Stimulated activated CD8-positive, alpha-beta memory T cell treated with anti-CD3 and anti-CD28 coated beads, Interleukin-15, amount 100 ng/mL, for 48 hours (primary cell): ENCODE results near the gene CDH15.
A peak's percentile ranks its signal among the peaks of the same experiment; 100 is the strongest.

Experiments used
- DNase-seq, 2 donors: peaks; one replicate each; pipeline ENCODE4 v3.0.0-alpha.2; 2020; ENCODE audit warnings: low read depth in 2 of 2

Gene CDH15

DNA sequence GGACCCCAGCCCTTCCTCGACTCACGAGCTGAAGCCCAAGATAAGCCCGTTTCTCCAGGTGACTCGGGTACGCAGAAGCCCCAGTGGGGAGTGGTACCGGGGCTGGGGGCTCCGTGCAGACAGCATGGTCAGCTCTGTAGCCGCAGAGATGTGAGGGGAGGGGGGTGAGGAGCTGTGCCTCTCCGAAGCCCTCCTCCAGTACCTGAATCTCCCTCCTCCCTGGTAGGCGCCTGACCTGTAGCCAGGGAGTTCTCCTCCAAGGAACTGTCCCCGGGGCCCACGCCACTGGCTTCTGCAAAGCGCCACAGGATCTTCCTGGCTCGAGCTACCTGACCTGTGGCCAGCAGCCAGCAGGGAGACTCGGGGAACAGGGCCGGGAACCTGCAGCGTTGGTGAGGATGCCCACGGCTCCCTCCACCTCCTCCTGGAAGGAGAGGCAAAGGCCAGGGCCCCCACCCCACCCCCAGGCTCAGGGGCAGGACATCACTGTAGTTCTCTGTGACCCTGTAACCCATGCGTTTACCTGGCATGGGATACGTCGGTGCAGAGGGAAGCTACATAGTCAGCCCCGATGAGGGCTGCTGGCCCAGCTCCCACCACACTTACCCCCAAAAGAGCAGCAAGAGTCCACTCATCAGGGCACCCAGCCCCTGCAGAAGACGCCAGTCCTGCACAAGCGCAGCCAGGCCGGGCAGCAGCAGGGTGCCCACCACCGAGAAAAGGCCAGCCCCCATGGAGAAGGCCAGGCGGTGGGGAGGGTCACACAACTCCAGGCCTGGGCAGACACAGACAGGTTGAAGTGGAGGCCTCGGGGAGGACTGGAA is 27.1 kb downstream of the CDH15 start:
- no peak for DNase-seq

DNA sequence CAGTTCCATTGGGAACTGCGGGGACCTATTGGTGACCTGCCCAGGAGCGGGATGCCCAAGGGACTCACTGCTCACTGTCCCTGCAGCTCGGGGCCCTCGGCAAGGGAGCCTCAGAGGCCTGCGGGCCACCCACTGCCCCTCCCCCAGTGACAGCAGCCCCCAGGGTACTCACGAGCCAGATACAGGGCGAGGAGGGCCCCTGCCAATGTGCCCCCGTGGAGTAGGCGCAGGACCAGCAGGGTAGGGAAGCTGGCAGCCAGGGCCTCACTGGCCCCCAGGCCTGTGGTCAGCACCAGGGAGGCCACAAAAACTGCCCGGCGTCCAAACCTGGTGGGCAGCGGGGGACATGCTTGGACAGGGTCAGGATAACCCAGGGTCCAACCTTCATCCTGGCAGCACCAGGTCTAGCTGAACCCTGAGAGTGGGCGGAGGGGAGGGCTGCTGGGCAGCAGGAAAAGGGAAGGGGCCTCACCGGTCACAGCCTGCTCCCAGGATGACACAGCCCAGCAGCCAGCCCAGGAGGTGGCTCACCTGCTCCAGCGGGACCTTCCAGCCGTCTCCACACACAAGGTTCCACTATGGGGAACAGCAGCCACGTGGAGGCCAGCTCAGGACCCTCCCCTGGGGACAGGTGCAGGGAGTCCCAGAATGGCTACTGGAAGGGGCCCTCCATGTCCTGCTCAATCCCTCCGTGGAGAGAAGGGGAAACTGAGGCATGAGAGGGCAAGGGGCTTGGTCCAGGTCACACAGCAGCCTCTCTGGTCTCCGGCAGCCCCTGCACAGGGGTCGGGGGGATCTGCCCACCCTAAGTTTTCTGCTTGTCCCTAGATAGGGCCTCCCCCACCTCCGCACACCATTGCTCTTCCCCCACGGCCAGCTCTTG is 27.9 kb downstream of the CDH15 start:
- DNase-seq = no peak

DNA sequence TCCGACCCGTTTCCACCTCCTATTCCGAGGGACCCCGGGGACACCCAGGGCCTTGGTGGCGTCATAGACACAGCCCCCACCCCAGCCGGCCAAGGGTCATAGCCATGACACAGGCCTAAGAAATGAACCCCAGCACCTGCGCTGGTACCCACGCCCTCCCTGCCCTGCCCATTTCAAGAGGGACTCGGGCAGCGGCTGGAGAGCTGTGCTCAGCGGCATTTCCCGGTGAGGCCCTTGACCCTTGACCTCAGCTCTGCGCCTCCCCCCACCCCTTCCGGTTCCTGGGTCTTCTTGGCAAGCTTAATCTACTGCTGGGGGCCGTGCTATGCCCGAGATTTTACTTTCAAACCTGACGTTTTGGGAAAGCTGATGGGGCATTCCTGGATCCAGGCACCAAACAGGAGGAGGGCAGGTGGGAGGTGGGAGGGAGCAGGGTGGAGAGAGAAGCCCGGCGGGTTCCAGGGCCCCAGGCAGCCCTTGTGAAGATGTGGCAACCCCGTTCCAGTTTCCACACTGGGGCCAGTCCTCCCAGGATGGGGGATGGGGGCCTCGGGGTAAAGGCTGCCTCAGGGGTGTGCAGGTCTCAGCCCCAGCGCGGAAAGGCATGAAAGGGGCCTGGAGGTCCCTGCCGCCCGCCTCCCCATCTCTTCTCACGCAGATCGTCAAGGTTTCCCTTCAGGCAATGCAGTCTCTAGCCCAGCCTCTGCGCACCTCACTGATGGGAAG is 28.7 kb downstream of the CDH15 start, which contains the start of gene SLC22A31:
SLC22A31 (minus strand) TSS at position 414 of the 726 bp plus-strand sequence; CDS start at position 378, 36 bp downstream.
- no peak for DNase-seq

DNA sequence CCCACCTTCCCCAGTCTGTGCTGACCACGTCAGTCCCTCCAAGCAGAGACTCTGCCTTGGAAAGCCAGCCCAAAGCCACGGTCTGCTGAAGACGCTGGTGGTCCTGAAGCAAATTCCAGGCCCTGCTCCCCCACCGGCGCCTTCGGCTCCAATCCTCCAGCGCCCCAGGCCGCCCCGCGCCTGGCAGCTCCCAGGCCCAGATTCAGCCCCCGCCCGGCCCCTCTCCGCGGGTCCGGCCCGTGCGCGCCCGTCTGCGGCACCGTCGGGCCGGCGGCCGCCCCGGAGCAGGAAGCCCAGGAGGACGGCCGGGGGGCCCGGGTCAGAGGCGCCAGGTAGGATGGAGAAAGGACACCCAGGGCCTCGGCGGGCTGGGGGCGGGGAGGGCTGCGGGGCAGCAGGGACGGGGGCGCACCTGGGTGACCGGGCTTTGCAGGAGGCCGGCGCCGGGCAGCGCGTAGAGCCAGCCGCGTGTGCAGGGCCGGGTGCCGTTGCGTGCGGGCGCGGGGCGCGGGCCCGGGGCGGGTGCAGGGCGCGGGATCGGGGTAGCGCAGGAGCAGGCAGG is 29.4 kb downstream of the CDH15 start:
- no peak for DNase-seq

DNA sequence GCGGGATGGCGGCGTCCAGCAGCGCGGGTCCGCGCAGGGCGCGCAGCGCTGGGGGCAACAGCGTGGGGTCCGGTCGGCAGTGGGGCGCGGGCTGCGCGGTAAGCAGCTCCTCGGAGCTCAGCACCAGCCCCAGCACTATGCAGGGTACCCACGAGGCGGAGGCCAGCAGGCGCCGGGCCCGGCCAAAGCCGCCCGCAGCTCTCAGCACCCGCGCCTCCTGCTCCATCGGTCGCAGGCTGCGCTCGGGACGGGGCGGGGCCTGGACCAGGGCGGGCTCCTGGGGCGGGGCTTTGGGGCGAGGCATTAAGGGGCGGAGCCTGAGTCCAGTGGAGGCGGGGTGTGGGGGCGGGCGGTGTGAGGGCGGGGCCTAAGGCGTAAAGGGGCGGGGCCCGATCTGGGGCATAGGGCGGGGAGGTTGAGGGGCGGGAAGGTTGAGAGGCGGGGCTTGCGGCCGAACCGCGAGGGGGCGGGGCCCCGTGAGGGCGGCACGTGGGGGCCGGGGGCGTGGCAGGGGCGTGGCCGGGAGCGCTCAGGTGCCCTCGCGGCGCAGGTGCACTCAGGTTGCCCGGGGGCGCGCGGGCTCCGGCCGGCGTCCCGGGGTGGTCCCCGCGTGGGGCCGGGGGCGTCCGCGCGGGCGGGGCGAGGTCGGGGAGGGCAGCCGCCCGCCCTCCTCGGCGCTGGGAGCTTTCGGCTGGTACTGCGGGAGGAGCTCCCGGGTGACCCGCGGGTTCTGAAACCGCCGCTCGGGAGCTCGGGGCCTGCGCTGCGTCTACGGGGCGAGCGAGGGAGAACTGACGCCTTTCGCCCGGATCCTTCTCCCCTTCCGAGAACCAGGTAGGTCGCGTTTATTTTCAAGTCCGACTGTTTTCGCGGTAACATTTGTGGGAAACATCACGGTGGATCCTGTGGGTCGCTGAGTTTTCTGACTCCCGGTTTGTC is 30.2 kb downstream of the CDH15 start:
- peak; percentile 58 to 70 for DNase-seq

DNA sequence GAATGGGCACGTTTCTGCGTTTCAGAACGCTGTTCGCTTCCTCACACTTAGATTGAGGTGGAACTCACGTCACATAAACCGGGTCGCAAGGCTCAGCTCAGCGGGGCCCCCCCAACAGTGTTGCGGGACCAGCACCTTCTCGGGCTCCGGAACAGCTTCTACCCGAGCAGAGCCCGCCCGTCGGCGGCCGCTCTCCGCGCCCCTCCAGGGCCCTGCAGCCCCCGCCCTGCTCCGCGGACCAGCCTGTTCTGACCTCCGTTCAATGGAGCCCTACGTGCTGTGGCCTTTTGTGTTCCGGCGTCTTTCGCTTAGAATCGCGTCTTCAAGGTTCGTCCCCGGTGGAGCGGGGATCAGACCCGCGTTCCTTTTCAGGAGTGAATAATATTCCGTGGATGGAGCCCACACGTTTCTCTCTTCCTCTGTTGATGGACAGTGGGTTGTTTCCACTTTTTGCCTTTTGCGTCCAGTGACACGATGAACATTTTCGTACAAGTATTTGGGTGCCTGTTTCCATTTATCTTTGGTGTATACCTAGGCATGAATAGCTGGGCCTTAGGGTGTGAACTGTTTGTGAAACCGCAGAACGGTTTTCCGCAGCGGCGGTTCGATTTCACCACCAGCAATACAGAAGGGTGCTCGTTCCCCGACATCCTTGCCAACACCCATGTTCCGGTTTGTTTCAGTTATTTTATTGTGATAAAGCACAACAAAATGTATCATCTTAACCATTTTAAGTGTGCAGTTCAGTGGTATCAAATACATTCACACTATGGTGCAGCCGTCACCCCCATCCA is 31.1 kb downstream of the CDH15 start:
- no peak for DNase-seq

DNA sequence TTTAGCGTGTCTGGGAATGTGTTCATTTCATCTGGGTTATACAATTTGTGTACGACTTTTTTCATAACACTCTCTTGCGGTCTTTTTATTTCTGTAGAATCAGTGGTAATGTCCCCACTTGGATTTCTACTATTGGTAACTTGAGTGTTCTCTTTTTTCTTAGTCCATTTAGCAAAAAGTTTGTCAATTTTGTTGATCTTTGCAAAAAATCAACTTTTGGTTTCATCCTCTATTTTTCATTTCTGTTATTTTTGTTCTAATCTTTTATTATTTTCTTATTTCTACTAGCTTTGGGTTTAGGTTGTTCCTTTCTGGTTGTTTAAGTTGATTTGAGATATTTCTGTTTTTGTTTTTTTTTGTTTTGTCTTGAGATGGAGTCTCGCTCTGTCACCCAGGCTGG is 36.4 kb downstream of the CDH15 start:
- no peak for DNase-seq

DNA sequence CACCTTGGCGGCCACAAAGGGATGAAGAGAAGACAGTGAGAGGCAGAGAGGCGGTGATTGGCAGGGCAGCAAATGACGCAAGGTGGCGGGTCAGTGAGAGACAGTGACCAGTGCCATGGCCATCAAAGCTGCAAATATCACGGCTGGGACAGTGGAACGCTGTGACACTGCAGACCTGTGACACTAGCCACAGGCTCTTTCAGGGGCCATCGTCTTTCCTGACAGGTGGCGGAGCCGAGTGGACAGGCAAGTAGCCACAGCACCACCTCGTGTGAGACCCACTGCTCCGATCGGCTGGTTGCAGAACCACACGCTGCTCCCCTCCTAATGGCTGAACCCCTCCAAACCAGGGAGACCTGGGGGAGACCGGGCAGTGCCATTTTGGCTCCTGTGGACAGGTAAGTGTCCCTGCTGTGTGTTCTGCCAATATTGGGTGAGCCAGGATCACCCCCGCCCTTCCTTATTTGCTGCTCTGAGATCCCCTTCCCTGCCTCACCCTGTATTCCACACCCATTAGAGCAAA is 38.0 kb downstream of the CDH15 start:
- DNase-seq = no peak

DNA sequence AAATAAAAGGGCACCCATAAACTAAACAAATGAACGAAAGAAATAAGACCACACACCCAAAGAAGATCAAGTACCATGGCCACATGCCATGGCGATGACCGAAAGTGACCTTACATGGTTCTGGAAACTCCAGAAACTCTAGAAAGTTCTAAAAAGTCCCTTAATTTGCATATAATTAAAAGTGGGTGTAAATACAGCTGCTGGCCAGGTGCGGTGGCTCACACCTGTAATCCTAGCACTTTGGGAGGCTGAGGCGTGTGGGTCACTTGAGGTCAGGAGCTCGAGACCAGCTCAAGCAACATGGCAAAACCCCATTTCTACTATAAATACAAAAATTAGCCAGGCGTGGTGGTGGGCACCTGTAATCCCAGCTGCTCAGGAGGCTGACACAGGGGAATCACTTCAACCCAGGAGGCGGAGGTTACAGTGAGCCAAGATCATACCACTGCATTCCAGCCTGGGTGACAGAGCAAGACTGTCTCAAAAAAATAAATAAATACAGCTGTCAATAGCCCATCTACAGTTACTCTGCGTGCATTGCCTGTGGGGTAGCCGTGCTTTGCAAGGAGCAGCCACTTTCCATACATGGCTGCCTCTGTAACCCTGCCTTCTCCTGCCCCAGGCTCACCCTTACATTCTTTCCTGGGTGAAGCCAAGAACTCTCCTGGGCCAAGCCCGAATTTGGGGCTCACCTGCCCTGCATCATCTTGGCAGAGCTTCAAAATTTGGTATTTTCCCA is 38.8 kb downstream of the CDH15 start:
- DNase-seq = no peak

DNA sequence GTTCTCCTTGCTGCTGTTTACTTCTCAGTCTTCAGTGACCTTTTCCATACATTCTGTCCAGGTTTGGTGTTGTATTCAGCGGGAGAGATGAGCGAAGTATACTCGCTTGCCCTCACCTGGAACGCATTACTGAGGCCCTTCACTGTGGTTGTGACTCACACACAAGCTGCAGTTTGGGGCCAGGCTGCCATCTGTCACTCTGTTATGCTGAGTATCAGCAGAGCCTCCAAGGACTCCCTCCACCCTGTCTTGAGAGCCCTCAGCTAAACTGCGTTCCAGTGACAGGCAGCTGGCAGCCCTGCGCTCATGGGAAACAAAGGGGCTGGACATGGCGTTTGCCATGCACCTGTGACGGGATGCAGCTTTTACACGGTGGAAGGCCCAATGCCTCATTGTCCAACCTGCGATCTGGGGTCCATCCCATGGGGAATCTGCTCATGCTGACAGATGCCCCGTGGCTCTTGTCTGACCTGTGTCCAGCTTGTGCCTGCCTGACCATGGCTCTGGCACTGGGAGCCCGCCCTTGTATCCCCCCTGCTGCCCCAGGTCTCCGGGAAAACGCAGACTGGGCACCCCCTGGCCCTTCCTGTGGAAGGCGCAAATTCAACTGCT is 39.5 kb downstream of the CDH15 start:
- DNase-seq = no peak

DNA sequence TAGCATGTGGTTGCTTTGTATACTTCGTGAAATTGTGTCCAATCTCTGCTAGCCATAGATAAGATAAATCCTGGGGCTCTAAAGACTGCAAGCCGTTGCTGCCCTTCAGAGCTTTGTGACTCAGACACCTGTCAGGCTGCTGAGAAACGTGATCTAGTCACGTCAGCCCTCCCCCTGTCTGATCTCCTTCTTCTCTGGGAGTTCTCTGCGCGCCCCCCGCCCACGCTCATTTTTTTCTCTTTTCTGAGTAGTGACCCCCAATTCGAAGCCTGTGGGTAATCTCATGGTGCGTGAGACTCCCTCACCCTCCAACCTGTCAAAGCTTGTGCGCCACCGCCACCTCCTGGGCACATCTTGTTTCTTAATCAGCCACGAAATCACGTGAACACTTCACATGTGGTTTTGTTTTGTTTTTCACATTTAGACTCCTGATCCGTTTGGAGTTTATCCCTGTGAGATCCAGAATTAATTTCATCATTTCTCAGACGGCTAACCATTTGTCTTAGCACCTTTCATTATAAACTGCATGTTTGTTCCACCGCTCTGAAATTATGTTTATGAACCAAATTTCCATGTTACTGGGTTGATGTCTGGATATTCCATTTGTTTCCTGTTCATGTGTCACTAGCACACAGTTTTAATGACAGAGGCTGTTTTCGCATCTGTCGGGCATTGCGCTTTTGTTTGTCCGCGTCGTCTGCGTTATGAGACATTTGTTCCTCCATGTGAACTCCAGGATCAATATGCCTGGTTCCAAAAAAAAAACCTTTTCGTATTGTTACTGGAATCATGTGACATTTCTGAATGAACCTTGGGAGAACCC is 45.0 kb downstream of the CDH15 start:
- DNase-seq = peak; percentile 63 to 66

DNA sequence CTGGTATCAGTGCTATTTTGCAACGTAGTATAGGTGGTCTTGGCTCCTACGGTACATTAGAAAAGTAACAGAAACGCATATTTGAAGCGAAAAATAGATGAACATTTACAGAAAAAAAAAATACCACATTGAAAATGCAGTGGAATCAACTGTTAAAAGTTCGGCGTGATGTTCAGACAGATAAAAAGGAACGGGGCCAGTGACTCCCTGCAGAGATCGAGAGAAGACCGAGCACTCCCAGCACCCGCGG is 45.5 kb downstream of the CDH15 start:
- DNase-seq = no peak

DNA sequence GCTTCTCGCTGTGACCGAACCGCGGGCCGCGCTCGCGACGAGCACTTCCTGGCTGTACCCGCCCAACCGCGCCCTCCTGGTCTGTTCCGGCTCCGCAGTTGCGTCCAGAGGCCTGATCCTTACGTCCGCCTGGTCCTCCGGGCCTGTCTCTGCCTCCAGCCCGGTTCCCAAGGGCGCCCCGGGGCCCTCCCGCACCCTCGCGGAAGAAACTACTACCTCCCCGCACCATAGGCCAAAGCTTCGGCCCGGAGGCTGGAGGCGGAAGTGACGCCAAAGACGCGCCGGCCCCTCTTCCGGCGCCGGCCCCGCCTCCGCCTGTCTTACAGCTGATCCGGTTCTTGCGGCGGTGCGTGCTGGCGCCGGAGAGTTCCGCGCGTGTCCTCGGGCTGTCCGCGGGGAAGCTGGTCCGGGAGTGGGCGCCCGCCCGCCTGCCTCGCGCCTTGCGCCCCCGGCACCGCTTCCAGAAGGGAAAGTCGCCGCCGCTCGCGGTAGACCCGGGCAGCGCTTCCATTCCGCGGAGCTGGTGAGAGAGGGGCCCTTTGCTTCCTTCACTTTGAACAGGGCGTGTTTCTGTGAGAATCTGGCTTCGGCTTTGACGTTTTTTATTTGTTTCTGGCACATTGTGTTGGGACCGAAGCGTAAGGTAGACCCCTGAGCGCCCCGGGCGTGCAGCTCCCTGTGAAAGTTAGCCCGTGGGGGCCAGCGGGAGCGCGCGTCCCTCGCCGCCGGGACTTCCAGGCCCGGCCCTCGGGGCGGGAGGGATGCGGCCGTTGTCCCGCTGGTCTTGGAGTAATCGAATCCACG is 46.0 kb downstream of the CDH15 start, which contains the start of gene ZNF778:
ZNF778 (plus strand) TSS at position 316 of the 804 bp plus-strand sequence. CDS start 3,425 bp downstream, outside the sequence.
- peak; percentile 69 to 72 for DNase-seq

DNA sequence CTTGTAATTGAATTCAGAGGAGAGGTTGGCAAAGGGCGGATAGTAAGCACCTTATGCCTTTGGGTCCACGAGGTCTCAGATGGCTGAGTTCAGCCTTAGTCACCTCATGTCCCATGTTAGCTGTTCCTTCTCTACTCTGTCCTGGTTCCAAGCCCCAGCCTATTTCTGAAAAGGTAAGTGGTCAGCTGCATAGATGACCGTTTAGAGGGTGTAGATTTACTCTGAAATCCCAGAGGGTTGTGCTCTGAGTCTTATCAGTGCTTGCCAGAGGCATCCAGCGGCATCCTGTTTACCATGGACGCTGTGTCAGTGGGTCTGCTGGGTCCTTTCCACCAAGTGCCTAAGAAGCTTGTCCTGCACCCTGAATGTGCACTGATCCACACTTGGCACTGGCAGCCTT is 47.8 kb downstream of the CDH15 start:
- DNase-seq = no peak

DNA sequence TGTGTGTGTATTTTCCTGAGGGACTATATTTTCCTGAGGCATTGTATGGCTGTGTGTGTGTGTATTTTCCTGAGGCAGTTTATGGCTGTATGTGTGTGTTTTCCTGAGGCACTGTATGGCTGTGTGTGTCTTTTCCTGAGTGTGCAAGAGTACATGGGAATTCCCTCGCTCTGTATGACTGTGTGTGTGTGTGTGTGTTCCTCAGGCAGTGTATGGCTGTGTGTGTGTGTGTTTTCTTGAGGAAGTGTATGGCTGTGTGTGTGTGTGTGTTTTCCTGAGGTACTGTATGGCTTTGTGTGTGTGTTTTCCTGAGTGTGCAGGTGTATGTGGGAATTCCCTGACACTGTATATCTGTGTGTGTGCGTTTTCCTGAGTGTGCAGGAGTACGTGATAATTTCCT is 50.1 kb downstream of the CDH15 start:
- DNase-seq = no peak

DNA sequence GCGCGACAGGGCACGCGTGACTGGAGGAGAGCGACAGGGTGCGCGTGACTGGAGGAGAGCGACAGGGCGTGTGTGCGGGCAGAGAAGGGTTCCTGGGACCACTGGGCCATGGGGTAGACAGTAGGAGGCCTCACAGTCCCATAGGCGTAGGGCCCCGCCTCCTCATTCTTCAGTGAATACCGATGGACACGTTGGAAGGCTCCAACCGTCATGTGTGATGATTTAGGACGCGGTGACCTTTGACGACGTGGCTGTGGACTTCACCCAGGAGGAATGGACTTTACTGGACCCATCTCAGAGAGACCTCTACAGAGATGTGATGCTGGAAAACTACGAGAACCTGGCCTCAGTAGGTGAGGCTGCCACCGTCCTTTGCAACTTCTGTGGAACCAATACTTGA is 51.4 kb downstream of the CDH15 start:
- no peak for DNase-seq

DNA sequence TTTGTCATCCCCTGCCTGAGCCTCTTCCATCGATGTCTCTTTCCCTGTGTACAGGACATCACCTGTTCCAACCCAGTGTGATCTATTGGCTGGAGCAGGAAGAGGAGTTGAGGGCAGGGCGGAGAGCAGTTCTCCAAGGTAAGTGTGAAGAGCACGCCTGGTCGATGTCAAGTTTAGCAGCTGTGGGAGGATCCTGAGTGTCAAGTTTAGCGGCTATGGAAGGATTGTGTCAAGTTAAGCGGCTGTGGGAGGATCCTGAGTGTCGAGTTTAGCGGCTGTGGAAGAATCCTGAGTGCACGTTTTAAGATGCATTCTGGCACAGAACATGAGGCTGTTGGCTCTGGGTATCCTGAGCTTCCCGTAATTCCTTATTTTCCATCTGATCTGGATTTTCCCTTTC is 53.1 kb downstream of the CDH15 start:
- no peak for DNase-seq
